Epidermal melanocyte (primary cell): ENCODE measurements around the gene ZNF106.

Source experiments
- DNase-seq: peaks from one replicate; pipeline ENCODE4 v3.0.0; 2011; ENCODE audit warnings: low spot score; ENCODE audit not compliant: insufficient read length

ZNF106 gene

GRCh38 chr15:42371096-42371495 lies 119.8 kb downstream of the ZNF106 start:
- no peak for DNase-seq

GRCh38 chr15:42368096-42368495 lies 122.8 kb downstream of the ZNF106 start:
- no peak for DNase-seq

GRCh38 chr15:42367041-42367440 lies 123.9 kb downstream of the ZNF106 start:
- DNase-seq = no peak

- no peak for DNase-seq
Observed at GRCh38 chr15:42365921-42366550, 124.9 kb downstream of the ZNF106 start.

- DNase-seq = no peak
Observed at GRCh38 chr15:42364529-42364928, 126.4 kb downstream of the ZNF106 start.

GRCh38 chr15:42363942-42364341 lies 127.0 kb downstream of the ZNF106 start:
- DNase-seq = no peak

- no peak for DNase-seq
Observed at GRCh38 chr15:42363487-42363886, 127.5 kb downstream of the ZNF106 start.
